Upper lobe of right lung (tissue), 1 donor: Measurements from ENCODE around the gene EVC2. TPM values are rescaled to one million over a fixed set of nuclear protein-coding genes. Genes with fewer than 3 reads are reported as not detected.

Experiments used
- ATAC-seq: fragments of 200-7000 bp; cut with Tn5 transposase; one replicate; pipeline ENCODE4 v1.9.1; 2020; ENCODE audit warnings: mild to moderate bottlenecking, moderate library complexity
- DNase-seq: peaks from one replicate; pipeline ENCODE4 v3.0.0-alpha.2; 2020
- H3K27ac ChIP-seq: fragments of 200-600 bp; one replicate; pipeline ENCODE4 v1.8.0; 2022
- H3K27me3 ChIP-seq: fragments of 200-600 bp; one replicate; pipeline ENCODE4 v1.8.0; 2022; ENCODE audit warnings: mild to moderate bottlenecking
- H3K36me3 ChIP-seq: fragments of 200-600 bp; one replicate; pipeline ENCODE4 v1.8.0; 2022
- H3K4me1 ChIP-seq: fragments of 200-600 bp; one replicate; pipeline ENCODE4 v1.8.0; 2022
- H3K4me3 ChIP-seq: fragments of 200-600 bp; one replicate; pipeline ENCODE4 v1.8.0; 2022; ENCODE audit warnings: mild to moderate bottlenecking
- H3K9me3 ChIP-seq: fragments of 200-600 bp; one replicate; pipeline ENCODE4 v1.8.0; 2022
- CTCF ChIP-seq: fragments of 200-600 bp; IDR thresholded peaks from one replicate; pipeline ENCODE4 v1.8.0; 2022; ENCODE audit warnings: antibody characterized with exemption
- intact Hi-C: fragments of 100-400 bp; cut with DNase I; formaldehyde crosslinking; loops from one replicate; pipeline ENCODE4 v1.11.0; 2022
- total RNA-seq: library from RNA; stranded (reverse); fragmentation: NEBNext Ultra II Directional; extraction: Animal tissue kit (Norgen Biotek cat#: 25700); gene quantifications from one replicate; pipeline ENCODE4 v1.2.1, GENCODE V29; 2021
- donor health status: DM: no; HTN: yes; CAD: no; lungs with severe emphysema.

EVC2 gene
- total RNA-seq, 1 donor from 2014 or later = 6.3 TPM

GRCh38 chr4:5685296-5685695 lies 23.1 kb downstream of the EVC2 start:
- H3K4me3 ChIP-seq = no peak overlapping the region
- no peaks in the 10 kb centered on the region for H3K9me3 ChIP-seq
- no peak for TF ChIP-seq CTCF
- intact Hi-C loops = no loop called here
- no peak overlapping the region for H3K27ac ChIP-seq
- peaks cover 51% of the 10 kb centered on the region for H3K36me3 ChIP-seq
- ATAC-seq = no peak
- no peaks in the 10 kb centered on the region for H3K27me3 ChIP-seq
- H3K4me1 ChIP-seq = no peaks in the 10 kb centered on the region
- no peak for DNase-seq

- DNase-seq (no peak), ATAC-seq (peak; percentile 15)
- Histone ChIP-seq H3K27me3 (no peaks in the 10 kb centered on the region), H3K27ac (no peak overlapping the region), H3K4me3 (no peak overlapping the region), H3K9me3 (no peaks in the 10 kb centered on the region), H3K36me3 (peaks cover 41% of the 10 kb centered on the region), H3K4me1 (no peaks in the 10 kb centered on the region)
- intact Hi-C loops = no loop called here
- no peak for TF ChIP-seq CTCF
These were observed 24.8 kb downstream of the EVC2 start for GRCh38 chr4:5683566-5683965.

GRCh38 chr4:5678977-5679376 lies 29.4 kb downstream of the EVC2 start:
- Histone ChIP-seq H3K4me3 (no peak overlapping the region), H3K27ac (no peak overlapping the region), H3K9me3 (no peaks in the 10 kb centered on the region), H3K36me3 (peaks cover 18% of the 10 kb centered on the region), H3K27me3 (no peaks in the 10 kb centered on the region), H3K4me1 (no peaks in the 10 kb centered on the region)
- intact Hi-C loops = no loop called here
- no peak for TF ChIP-seq CTCF
- DNase-seq (no peak), ATAC-seq (no peak)

- Histone ChIP-seq H3K4me1 (no peaks in the 10 kb centered on the region), H3K27ac (no peak overlapping the region), H3K27me3 (no peaks in the 10 kb centered on the region), H3K36me3 (peaks cover 15% of the 10 kb centered on the region), H3K9me3 (no peaks in the 10 kb centered on the region), H3K4me3 (no peak overlapping the region)
- DNase-seq (no peak), ATAC-seq (no peak)
- TF ChIP-seq CTCF = no peak
- intact Hi-C loops = no loop called here
These were observed 31.6 kb downstream of the EVC2 start for GRCh38 chr4:5676763-5677162.

- H3K4me1 ChIP-seq = no peaks in the 10 kb centered on the region
- DNase-seq (no peak), ATAC-seq (no peak)
- intact Hi-C loops = no loop called here
- H3K4me3 ChIP-seq = no peak overlapping the region
- no peaks in the 10 kb centered on the region for H3K9me3 ChIP-seq
- H3K27ac ChIP-seq = no peak overlapping the region
- H3K36me3 ChIP-seq = no peaks in the 10 kb centered on the region
- no peaks in the 10 kb centered on the region for H3K27me3 ChIP-seq
- no peak for TF ChIP-seq CTCF
These were observed 41.6 kb downstream of the EVC2 start for GRCh38 chr4:5666741-5667140.

- no peaks in the 10 kb centered on the region for H3K27me3 ChIP-seq
- TF ChIP-seq CTCF = no peak
- no peaks in the 10 kb centered on the region for H3K36me3 ChIP-seq
- intact Hi-C loops = no loop called here
- ATAC-seq (peak; percentile 37), DNase-seq (no peak)
- H3K4me3 ChIP-seq = no peak overlapping the region
- H3K9me3 ChIP-seq = no peaks in the 10 kb centered on the region
- H3K27ac ChIP-seq = no peak overlapping the region
- no peaks in the 10 kb centered on the region for H3K4me1 ChIP-seq
These were observed 43.6 kb downstream of the EVC2 start for GRCh38 chr4:5664778-5665177.
